ENCODE data around the gene FAM120A.

DNA sequence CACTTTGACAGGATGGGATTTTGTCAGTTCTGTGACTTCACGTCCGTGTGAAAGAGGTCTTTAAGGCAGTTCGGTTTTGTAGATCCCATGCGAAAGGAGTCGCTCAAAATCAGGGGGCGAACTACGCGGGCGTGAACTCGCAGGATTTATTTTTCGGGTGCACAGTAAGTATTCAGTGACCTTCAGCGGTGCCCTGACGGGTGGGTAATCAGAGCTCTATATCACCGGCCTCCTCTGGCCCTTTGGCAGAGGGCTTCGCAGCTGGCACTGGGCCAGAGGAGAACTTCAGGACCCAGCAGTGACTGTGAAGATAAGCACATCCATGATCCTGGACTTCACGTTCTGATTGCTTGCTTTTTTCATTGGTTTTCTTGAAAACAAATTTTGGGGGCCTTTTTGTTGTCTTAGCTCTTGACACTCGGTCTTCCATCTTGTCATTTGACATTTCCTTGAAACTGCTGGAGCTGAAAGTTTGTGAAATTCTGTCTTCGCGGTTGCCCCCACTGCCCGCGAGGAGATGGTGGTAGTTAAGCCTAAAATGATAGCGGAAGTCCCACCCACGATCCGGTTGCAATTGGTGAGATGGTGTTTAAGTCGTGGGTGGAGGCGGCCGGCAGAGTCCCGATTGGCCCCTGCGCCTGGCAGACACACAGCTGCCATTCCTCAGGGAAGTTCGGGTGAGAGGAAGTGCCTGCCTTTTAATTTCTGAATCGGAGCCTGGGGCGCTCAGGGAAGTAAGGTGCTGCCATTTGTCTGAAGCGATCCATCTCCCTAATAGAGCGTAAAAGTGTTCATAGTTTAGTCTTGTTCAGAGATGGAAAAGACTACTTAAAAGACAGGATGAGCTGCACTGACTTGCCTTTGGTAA lies 1.8 kb downstream of the FAM120A start, which contains the start of gene FAM120AOS:
- TF ChIP-seq POLR2A (IDR thresholded peaks at IDR 0.05; ENCODE audit: low read length) (peak; percentile 75), GATA1 (IDR thresholded peaks at IDR 0.05; ENCODE audit: low read depth, low read length) (no peak)
